NK-92 treated with Interleukin-12 subunit alpha and Interleukin-12 subunit beta, amount 100 ng/mL, for 24 hours (cell line): Measurements from ENCODE around the gene KIAA0825.
"Not testable (repeated sequence)": the region's sequence is repeated elsewhere in the genome, so short reads cannot be mapped to it uniquely, and the experiment has no call there.

ENCODE experiments used
- DNase-seq: peaks from one replicate; lab custom pipeline; 2025; lab: John Stamatoyannopoulos, UW

Gene KIAA0825

GRCh38 chr5:94375801-94376200 lies 242.6 kb downstream of the KIAA0825 start:
- DNase-seq, result no peak

GRCh38 chr5:94374336-94374735 lies 244.1 kb downstream of the KIAA0825 start:
- no peak for DNase-seq

- no peak for DNase-seq
Observed at GRCh38 chr5:94367900-94368299, 250.5 kb downstream of the KIAA0825 start.

- no peak for DNase-seq
Observed at GRCh38 chr5:94366811-94367210, 251.6 kb downstream of the KIAA0825 start.

GRCh38 chr5:94362857-94363256 lies 255.5 kb downstream of the KIAA0825 start:
- DNase-seq, result no peak

- no peak for DNase-seq
Observed at GRCh38 chr5:94361832-94362796, 256.3 kb downstream of the KIAA0825 start.

- no peak for DNase-seq
Observed at GRCh38 chr5:94361161-94361560, 257.2 kb downstream of the KIAA0825 start.

GRCh38 chr5:94360382-94361130 lies 257.8 kb downstream of the KIAA0825 start:
- no peak for DNase-seq

- DNase-seq, result no peak
Observed at GRCh38 chr5:94359880-94360279, 258.5 kb downstream of the KIAA0825 start.

GRCh38 chr5:94355811-94356210 lies 262.6 kb downstream of the KIAA0825 start:
- no peak for DNase-seq

GRCh38 chr5:94354837-94355485 lies 263.4 kb downstream of the KIAA0825 start:
- not testable (repeated sequence) for DNase-seq

- no peak for DNase-seq
Observed at GRCh38 chr5:94353605-94354004, 264.8 kb downstream of the KIAA0825 start.

- DNase-seq, result no peak
Observed at GRCh38 chr5:94347130-94347529, 271.3 kb downstream of the KIAA0825 start.

GRCh38 chr5:94345257-94345656 lies 273.1 kb downstream of the KIAA0825 start:
- DNase-seq, result no peak

- DNase-seq, result no peak
Observed at GRCh38 chr5:94337617-94338016, 280.8 kb downstream of the KIAA0825 start.

- no peak for DNase-seq
Observed at GRCh38 chr5:94335936-94336335, 282.5 kb downstream of the KIAA0825 start.

- no peak for DNase-seq
Observed at GRCh38 chr5:94329115-94329514, 289.3 kb downstream of the KIAA0825 start.

- DNase-seq, result no peak
Observed at GRCh38 chr5:94326586-94326985, 291.8 kb downstream of the KIAA0825 start.

- DNase-seq, result no peak
Observed at GRCh38 chr5:94316916-94317838, 301.2 kb downstream of the KIAA0825 start.

- DNase-seq, result no peak
Observed at GRCh38 chr5:94314460-94315131, 303.8 kb downstream of the KIAA0825 start.

- no peak for DNase-seq
Observed at GRCh38 chr5:94313696-94314095, 304.7 kb downstream of the KIAA0825 start.
